HG02981 (cell line): ENCODE measurements around the gene NMRAL1.
A peak's percentile ranks its signal among the peaks of the same experiment; 100 is the strongest.

ENCODE experiments used
- ATAC-seq: cut with Tn5 transposase; IDR thresholded peaks from one replicate; pipeline ENCODE4 v1.9.1; 2021; ENCODE audit warnings: mild to moderate bottlenecking, moderate library complexity; ENCODE audit not compliant: unreplicated experiment

Gene NMRAL1

GRCh38 chr16:4426722-4427372 lies 47.6 kb downstream of the NMRAL1 start:
- no peak for ATAC-seq

- peak; percentile 26 for ATAC-seq
Measured at GRCh38 chr16:4426021-4426684, 48.3 kb downstream of the NMRAL1 start.

GRCh38 chr16:4425378-4426020 lies 48.9 kb downstream of the NMRAL1 start, which contains the start of gene DNAJA3:
Gene DNAJA3 (plus strand): TSS chr16:4425868. CDS start chr16:4425882, 14 bp downstream.
- ATAC-seq, result peak; percentile 84

- no peak for ATAC-seq
Measured at GRCh38 chr16:4420505-4421105, 53.8 kb downstream of the NMRAL1 start.

GRCh38 chr16:4419402-4419959 lies 54.9 kb downstream of the NMRAL1 start:
- no peak for ATAC-seq

- peak; percentile 60 for ATAC-seq
Measured at GRCh38 chr16:4416200-4417032, 58.0 kb downstream of the NMRAL1 start, which contains the start of gene CORO7. Gene CORO7 (minus strand): TSS chr16:4416596. CDS start chr16:4416518, 78 bp downstream.

- no peak for ATAC-seq
Measured at GRCh38 chr16:4415538-4416199, 58.8 kb downstream of the NMRAL1 start.

GRCh38 chr16:4414187-4414917 lies 60.1 kb downstream of the NMRAL1 start:
- ATAC-seq, result peak; percentile 58

- no peak for ATAC-seq
Measured at GRCh38 chr16:4412854-4413253, 61.6 kb downstream of the NMRAL1 start.

GRCh38 chr16:4412159-4412558 lies 62.3 kb downstream of the NMRAL1 start:
- ATAC-seq, result no peak
